GM18868 (cell line): ENCODE results near the gene IFNG.
A peak's percentile ranks its signal among the peaks of the same experiment; 100 is the strongest.
"Not testable (repeated sequence)": the region's sequence is repeated elsewhere in the genome, so short reads cannot be mapped to it uniquely, and the experiment has no call there.

ENCODE experiments used
- ATAC-seq: cut with Tn5 transposase; IDR thresholded peaks from one replicate; pipeline ENCODE4 v1.9.1; 2021; ENCODE audit warnings: mild to moderate bottlenecking, moderate library complexity; ENCODE audit not compliant: unreplicated experiment

IFNG gene

GRCh38 chr12:68159681-68160304 lies at the start of gene IFNG:
IFNG (minus strand) TSS chr12:68159740; CDS start chr12:68159615, 125 bp downstream.
- no peak for ATAC-seq

GRCh38 chr12:68209048-68209728 lies 49.6 kb upstream of the IFNG start:
- ATAC-seq: not testable (repeated sequence)

- no peak for ATAC-seq
These were observed 47.7 kb upstream of the IFNG start for GRCh38 chr12:68207276-68207675.

- ATAC-seq: no peak
These were observed 46.9 kb upstream of the IFNG start for GRCh38 chr12:68206446-68206845.

- no peak for ATAC-seq
These were observed 43.9 kb upstream of the IFNG start for GRCh38 chr12:68203460-68203875.

GRCh38 chr12:68200854-68201253 lies 41.3 kb upstream of the IFNG start:
- ATAC-seq: no peak

GRCh38 chr12:68199127-68199526 lies 39.6 kb upstream of the IFNG start:
- ATAC-seq: no peak

- no peak for ATAC-seq
These were observed 39.1 kb upstream of the IFNG start for GRCh38 chr12:68198507-68199086.

GRCh38 chr12:68190301-68190700 lies 30.8 kb upstream of the IFNG start:
- ATAC-seq: no peak

- no peak for ATAC-seq
These were observed 30.3 kb upstream of the IFNG start for GRCh38 chr12:68189821-68190242.

GRCh38 chr12:68185598-68185997 lies 26.1 kb upstream of the IFNG start:
- no peak for ATAC-seq

- ATAC-seq: no peak
These were observed 21.5 kb upstream of the IFNG start for GRCh38 chr12:68180792-68181744.

GRCh38 chr12:68178774-68179439 lies 19.4 kb upstream of the IFNG start:
- no peak for ATAC-seq

GRCh38 chr12:68178184-68178583 lies 18.6 kb upstream of the IFNG start:
- ATAC-seq: no peak

- no peak for ATAC-seq
These were observed 18.0 kb upstream of the IFNG start for GRCh38 chr12:68177562-68177961.

- no peak for ATAC-seq
These were observed 16.7 kb upstream of the IFNG start for GRCh38 chr12:68176257-68176656.

- ATAC-seq: peak; percentile 93
These were observed 16.1 kb upstream of the IFNG start for GRCh38 chr12:68175557-68176061.

- not testable (repeated sequence) for ATAC-seq
These were observed 15.2 kb upstream of the IFNG start for GRCh38 chr12:68174761-68175160.

GRCh38 chr12:68173792-68174191 lies 14.3 kb upstream of the IFNG start:
- no peak for ATAC-seq

- ATAC-seq: no peak
These were observed 11.2 kb upstream of the IFNG start for GRCh38 chr12:68170726-68171125.
